Skeletal muscle satellite cell (primary cell): ENCODE results near the gene GDNF.
"Not testable (repeated sequence)": the region's sequence is repeated elsewhere in the genome, so short reads cannot be mapped to it uniquely, and the experiment has no call there.

Experiments
- H3K27me3 ChIP-seq: 2 replicates; pipeline ENCODE4 v1.7.0; 2013; ENCODE audit warnings: low read length; ENCODE audit not compliant: control insufficient read depth, insufficient read depth
- H3K36me3 ChIP-seq: 2 replicates; pipeline ENCODE4 v1.7.0; 2013; ENCODE audit warnings: mild to moderate bottlenecking, control low read depth, low read length; ENCODE audit not compliant: insufficient read depth
- H3K4me1 ChIP-seq: 2 replicates; pipeline ENCODE4 v1.7.0; 2013; ENCODE audit warnings: low read length; ENCODE audit not compliant: control insufficient read depth, insufficient read depth
- H3K4me2 ChIP-seq: 2 replicates; pipeline ENCODE4 v1.7.0; 2013; ENCODE audit warnings: mild to moderate bottlenecking, low read length
- H3K4me3 ChIP-seq: 2 replicates; pipeline ENCODE4 v1.7.0; 2013; ENCODE audit warnings: low read length
- H3K9ac ChIP-seq: 2 replicates; pipeline ENCODE4 v1.7.0; 2013; ENCODE audit warnings: mild to moderate bottlenecking, low read depth, low read length, moderate library complexity
- H3K9me3 ChIP-seq: replicated peaks from 2 replicates; pipeline ENCODE4 v1.7.0; 2013; ENCODE audit warnings: mild to moderate bottlenecking, control low read depth, low read length

The GDNF gene

GRCh38 chr5:37867654-37868053 is 27.8 kb upstream of the GDNF start:
- Histone ChIP-seq H3K36me3 (no peaks in the 10 kb centered on the region), H3K4me2 (no peak overlapping the region), H3K27me3 (no peaks in the 10 kb centered on the region), H3K9ac (no peak overlapping the region), H3K4me3 (no peak overlapping the region), H3K4me1 (no peaks in the 10 kb centered on the region), H3K9me3 (no peaks in the 10 kb centered on the region)

- H3K27me3 ChIP-seq, H3K9me3 ChIP-seq, H3K36me3 ChIP-seq, H3K9ac ChIP-seq, H3K4me3 ChIP-seq, H3K4me2 ChIP-seq, H3K4me1 ChIP-seq: not testable (repeated sequence)
These were observed 23.1 kb upstream of the GDNF start for GRCh38 chr5:37862907-37863306.

GRCh38 chr5:37860206-37860605 is 20.4 kb upstream of the GDNF start:
- Histone ChIP-seq H3K9ac (no peak overlapping the region), H3K9me3 (no peaks in the 10 kb centered on the region), H3K36me3 (no peaks in the 10 kb centered on the region), H3K4me1 (no peaks in the 10 kb centered on the region), H3K27me3 (peaks cover 2% of the 10 kb centered on the region), H3K4me2 (no peak overlapping the region), H3K4me3 (no peak overlapping the region)

GRCh38 chr5:37859805-37860204 is 20.0 kb upstream of the GDNF start:
- no peaks in the 10 kb centered on the region for H3K4me1 ChIP-seq
- no peak overlapping the region for H3K4me2 ChIP-seq
- H3K36me3 ChIP-seq, result no peaks in the 10 kb centered on the region
- H3K9ac ChIP-seq, result no peak overlapping the region
- H3K27me3 ChIP-seq, result peaks cover 2% of the 10 kb centered on the region
- H3K9me3 ChIP-seq, result no peaks in the 10 kb centered on the region
- H3K4me3 ChIP-seq, result no peak overlapping the region

- Histone ChIP-seq H3K27me3 (peaks cover 2% of the 10 kb centered on the region), H3K4me3 (no peak overlapping the region), H3K9ac (no peak overlapping the region), H3K4me1 (no peaks in the 10 kb centered on the region), H3K9me3 (no peaks in the 10 kb centered on the region), H3K36me3 (no peaks in the 10 kb centered on the region), H3K4me2 (no peak overlapping the region)
These were observed 18.4 kb upstream of the GDNF start for GRCh38 chr5:37858250-37858649.

- no peak overlapping the region for H3K4me3 ChIP-seq
- no peaks in the 10 kb centered on the region for H3K4me1 ChIP-seq
- H3K27me3 ChIP-seq, result peaks cover 2% of the 10 kb centered on the region
- no peaks in the 10 kb centered on the region for H3K36me3 ChIP-seq
- H3K9me3 ChIP-seq, result no peaks in the 10 kb centered on the region
- H3K4me2 ChIP-seq, result no peak overlapping the region
- H3K9ac ChIP-seq, result no peak overlapping the region
These were observed 17.9 kb upstream of the GDNF start for GRCh38 chr5:37857696-37858095.

GRCh38 chr5:37855438-37855837 is 15.6 kb upstream of the GDNF start:
- H3K4me2 ChIP-seq, result no peak overlapping the region
- H3K4me1 ChIP-seq, result no peaks in the 10 kb centered on the region
- no peaks in the 10 kb centered on the region for H3K9me3 ChIP-seq
- H3K9ac ChIP-seq, result no peak overlapping the region
- no peaks in the 10 kb centered on the region for H3K36me3 ChIP-seq
- peaks cover 2% of the 10 kb centered on the region for H3K27me3 ChIP-seq
- H3K4me3 ChIP-seq, result no peak overlapping the region

GRCh38 chr5:37851305-37851704 is 11.5 kb upstream of the GDNF start:
- Histone ChIP-seq H3K27me3 (no peaks in the 10 kb centered on the region), H3K36me3 (no peaks in the 10 kb centered on the region), H3K4me2 (no peak overlapping the region), H3K4me3 (no peak overlapping the region), H3K4me1 (peaks cover 10% of the 10 kb centered on the region), H3K9ac (no peak overlapping the region), H3K9me3 (no peaks in the 10 kb centered on the region)

- Histone ChIP-seq H3K27me3 (no peaks in the 10 kb centered on the region), H3K4me3 (no peak overlapping the region), H3K4me1 (peaks cover 10% of the 10 kb centered on the region), H3K4me2 (no peak overlapping the region), H3K9me3 (no peaks in the 10 kb centered on the region), H3K36me3 (no peaks in the 10 kb centered on the region), H3K9ac (no peak overlapping the region)
These were observed 10.5 kb upstream of the GDNF start for GRCh38 chr5:37850226-37850865.

- no peaks in the 10 kb centered on the region for H3K36me3 ChIP-seq
- H3K4me3 ChIP-seq, result no peak overlapping the region
These were observed 9.8 kb upstream of the GDNF start for GRCh38 chr5:37849641-37850040.

GRCh38 chr5:37847978-37848425 is 8.2 kb upstream of the GDNF start:
- Histone ChIP-seq H3K9ac (no peak overlapping the region), H3K27me3 (no peaks in the 10 kb centered on the region)

More at GRCh38 chr5:37849641-37850040, 9.8 kb upstream of the GDNF start:
- no peak overlapping the region for H3K9ac ChIP-seq
- H3K4me1 ChIP-seq, result peaks cover 10% of the 10 kb centered on the region
- no peak overlapping the region for H3K4me2 ChIP-seq
- no peaks in the 10 kb centered on the region for H3K9me3 ChIP-seq
- no peaks in the 10 kb centered on the region for H3K27me3 ChIP-seq

GRCh38 chr5:37846786-37847310 is 7.0 kb upstream of the GDNF start:
- H3K4me2 ChIP-seq, result no peak overlapping the region

More at GRCh38 chr5:37847978-37848425, 8.2 kb upstream of the GDNF start:
- Histone ChIP-seq H3K4me2 (no peak overlapping the region), H3K4me1 (peaks cover 10% of the 10 kb centered on the region), H3K9me3 (no peaks in the 10 kb centered on the region), H3K36me3 (no peaks in the 10 kb centered on the region), H3K4me3 (no peak overlapping the region)

More at GRCh38 chr5:37846786-37847310, 7.0 kb upstream of the GDNF start:
- Histone ChIP-seq H3K4me1 (peaks cover 10% of the 10 kb centered on the region), H3K27me3 (no peaks in the 10 kb centered on the region), H3K36me3 (no peaks in the 10 kb centered on the region), H3K9ac (no peak overlapping the region), H3K4me3 (no peak overlapping the region), H3K9me3 (no peaks in the 10 kb centered on the region)
